SK-N-MC (cell line): ENCODE data around the gene IFI27L2.

Experiments used
- EZH2 ChIP-seq: fragments of 200-600 bp; sonication (generic); IDR thresholded peaks from one replicate; pipeline ENCODE4 v1.6.1; 2017; ENCODE audit warnings: antibody characterized with exemption
- POLR2AphosphoS5 ChIP-seq: IDR thresholded peaks from 2 replicates; pipeline ENCODE4 v1.6.1; 2012; ENCODE audit warnings: mild to moderate bottlenecking, low read depth, low read length, borderline replicate concordance

DNA sequence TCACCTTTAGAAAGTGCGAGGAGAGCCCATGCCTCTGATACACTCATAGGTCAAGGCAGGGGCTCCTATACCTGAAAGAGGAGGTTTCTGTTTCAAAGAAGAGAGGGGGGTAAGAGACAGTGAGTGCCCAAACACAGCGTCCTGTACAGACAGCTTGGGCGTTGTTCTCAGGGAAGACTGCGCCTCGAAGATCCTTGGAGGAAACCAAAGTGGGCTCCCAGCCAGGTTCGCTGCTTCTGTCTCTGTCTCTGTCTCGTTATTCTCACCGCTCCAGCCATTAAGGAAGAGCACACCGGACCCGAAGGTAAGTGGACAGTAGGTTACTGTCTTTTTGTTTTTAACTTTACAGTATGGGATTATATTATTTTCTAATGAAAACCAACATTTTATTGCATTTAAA is 24.7 kb downstream of the IFI27L2 start:
- TF ChIP-seq POLR2AphosphoS5 (no peak), EZH2 (no peak)
